Keratinocyte (primary cell): ENCODE results near the gene DNAH12. TPM values are rescaled to one million over a fixed set of nuclear protein-coding genes. Genes with fewer than 3 reads are reported as not detected.

Experiments used
- DNase-seq: peaks from one replicate; pipeline ENCODE4 v3.0.0-alpha.2; 2011; ENCODE audit warnings: low read depth, missing footprints, low spot score
- FAIRE-seq: peaks from 2 replicates; lab custom pipeline; 2011; peaks lifted over from hg19 to GRCh38; lab: Jason Lieb, UNC
- H2AFZ ChIP-seq: 2 replicates; pipeline ENCODE4 v1.6.0; 2012; ENCODE audit warnings: low read length, control low read depth, inconsistent platforms; ENCODE audit not compliant: control insufficient read depth
- H3K27ac ChIP-seq: 2 replicates; pipeline ENCODE4 v1.5.1; 2011; ENCODE audit warnings: low read length; ENCODE audit not compliant: control insufficient read depth, insufficient read depth
- H3K27me3 ChIP-seq: 3 replicates; pipeline ENCODE4 v1.6.0; 2011; ENCODE audit warnings: low read length; ENCODE audit not compliant: control insufficient read depth, insufficient read depth; ENCODE audit errors: extremely low read depth
- H3K36me3 ChIP-seq, 2 experiments: 2 replicates in 1 of 2; 3 replicates in 1 of 2; pipeline ENCODE4 v1.5.1; 2011; ENCODE audit warnings: low read length in 2 of 2, mild to moderate bottlenecking in 1 of 2; ENCODE audit not compliant: control insufficient read depth in 2 of 2, insufficient read depth in 2 of 2; ENCODE audit errors: extremely low read depth in 1 of 2
- H3K4me1 ChIP-seq: 3 replicates; pipeline ENCODE4 v1.5.1; 2011; ENCODE audit warnings: low read length; ENCODE audit not compliant: control insufficient read depth, insufficient read depth; ENCODE audit errors: extremely low read depth
- H3K4me2 ChIP-seq: 3 replicates; pipeline ENCODE4 v1.6.0; 2011; ENCODE audit warnings: low read depth, low read length; ENCODE audit not compliant: control insufficient read depth, insufficient read depth; ENCODE audit errors: extremely low read depth
- H3K4me3 ChIP-seq, 3 experiments: fragments of 200-600 bp in 1 of 3; sonication (generic) in 1 of 3; 2 replicates in 2 of 3; 3 replicates in 1 of 3; pipeline ENCODE4 v1.5.1; 2011 to 2016; ENCODE audit warnings: low read length in 3 of 3, mild to moderate bottlenecking in 3 of 3, control low read depth in 2 of 3, inconsistent platforms in 1 of 3, low read depth in 1 of 3, mixed read lengths in 1 of 3, mixed run types in 1 of 3, moderate library complexity in 1 of 3; ENCODE audit not compliant: control insufficient read depth in 2 of 3, insufficient read depth in 2 of 3; ENCODE audit errors: extremely low read depth in 1 of 3
- H3K79me2 ChIP-seq: 2 replicates; pipeline ENCODE4 v1.6.0; 2012; ENCODE audit warnings: low read length; ENCODE audit not compliant: control insufficient read depth, insufficient read depth
- H3K9ac ChIP-seq: 3 replicates; pipeline ENCODE4 v1.6.0; 2011; ENCODE audit warnings: low read length; ENCODE audit not compliant: control insufficient read depth, insufficient read depth; ENCODE audit errors: extremely low read depth
- H3K9me1 ChIP-seq: 3 replicates; pipeline ENCODE4 v1.6.0; 2011; ENCODE audit warnings: low read length; ENCODE audit not compliant: control insufficient read depth, insufficient read depth; ENCODE audit errors: extremely low read depth
- H3K9me3 ChIP-seq: 2 replicates; pipeline ENCODE4 v1.5.1; 2012; ENCODE audit warnings: low read depth, low read length; ENCODE audit not compliant: control insufficient read depth
- H4K20me1 ChIP-seq: 3 replicates; pipeline ENCODE4 v1.6.0; 2011; ENCODE audit warnings: low read length; ENCODE audit not compliant: control insufficient read depth, insufficient read depth; ENCODE audit errors: extremely low read depth
- EZH2 ChIP-seq: IDR thresholded peaks from one replicate; pipeline ENCODE4 v1.6.1; 2012; ENCODE audit warnings: inconsistent platforms, mild to moderate bottlenecking, low read length, moderate library complexity
- dilution Hi-C: fragments of 300-500 bp; cut with MboI; formaldehyde crosslinking; loops from one replicate; pipeline ENCODE4 v1.7.0; 2020; ENCODE audit warnings: low sequenced_read_pairs; ENCODE audit not compliant: extremely low pct_ligation_motif_present
- polyA plus RNA-seq, 5 experiments: library from polyadenylated mRNA; depleted of rRNA in 3 of 5; stranded (reverse) in 3 of 5; stranded (forward) in 1 of 5; unstranded in 1 of 5; fragments of >200 nt; gene quantifications; 1 replicate in 1 of 5; 2 replicates in 3 of 5; 3 replicates in 1 of 5; pipeline versions ENCODE4 v1.2.1 to v1.2.3, GENCODE V29; 2011 to 2012; ENCODE audit warnings: missing spikeins in 2 of 5, low read depth in 1 of 5, low replicate concordance in 1 of 5
- TF ChIP-seq, protein P1 (sequence below), 3 experiments: IDR thresholded peaks in 1 of 3; conservative IDR thresholded peaks in 1 of 3; optimal IDR thresholded peaks in 1 of 3; 2 replicates in 2 of 3; 3 replicates in 1 of 3; pipeline versions ENCODE3 to v1.5.1; 2011; ENCODE audit warnings: low read length in 3 of 3, mild to moderate bottlenecking in 3 of 3, moderate library complexity in 2 of 3, control low read depth in 1 of 3, inconsistent platforms in 1 of 3; ENCODE audit not compliant: insufficient read depth in 2 of 3; ENCODE audit errors: extremely low read depth in 1 of 3

The DNAH12 gene
- polyA plus RNA-seq, 1 donor (not counting 4 experiments of a cell fraction or from before 2014, with no cell fraction given), result not detected

DNA sequence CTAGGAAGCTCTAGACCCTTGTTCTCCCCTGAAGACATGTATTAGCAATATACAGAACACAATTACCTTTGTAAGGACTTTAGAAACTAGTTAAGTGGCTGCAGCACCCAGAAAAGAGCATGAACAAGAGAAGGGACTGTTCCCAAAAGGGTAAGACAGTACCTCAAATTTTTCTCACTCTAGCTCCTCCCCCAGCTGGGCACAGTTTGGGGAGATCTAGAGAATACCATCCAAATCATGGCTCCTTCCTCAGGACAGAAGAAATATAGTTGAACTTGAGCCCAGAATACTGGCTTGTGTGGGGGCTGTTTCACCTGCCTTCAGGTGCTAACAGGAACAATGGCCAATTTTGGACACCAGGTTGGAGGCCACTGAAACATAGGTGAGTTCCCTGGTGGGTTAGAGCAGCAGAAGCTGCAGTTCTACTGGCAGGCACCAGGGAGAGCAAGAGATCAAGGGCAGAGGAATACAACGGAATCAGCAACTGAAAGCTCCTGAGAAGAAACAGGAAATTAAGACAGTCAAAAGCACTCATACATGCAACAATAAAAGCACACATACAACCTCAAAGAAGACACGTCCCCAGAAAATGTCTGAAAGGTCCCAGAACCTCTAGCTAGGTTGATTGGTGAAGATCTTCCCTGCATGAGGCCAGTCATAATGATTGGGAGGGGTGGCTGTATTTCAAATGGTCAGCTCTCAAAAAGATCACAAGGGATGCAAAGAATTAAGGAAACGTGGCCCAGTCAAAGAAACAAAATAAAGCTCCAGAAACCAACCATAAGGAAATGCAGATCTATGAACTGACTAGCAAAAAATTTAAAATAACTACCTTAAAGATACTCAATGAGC is 146.7 kb downstream of the DNAH12 start:
- DNase-seq (peak; percentile 1), FAIRE-seq (no peak)
- no peaks in the 10 kb centered on the region for H4K20me1 ChIP-seq
- peak overlapping the region; percentile 44 for H3K4me2 ChIP-seq
- no peaks in the 10 kb centered on the region for H3K27me3 ChIP-seq
- no peak overlapping the region for H3K4me3 ChIP-seq
- H3K4me1 ChIP-seq, result no peaks in the 10 kb centered on the region
- H3K36me3 ChIP-seq, result no peaks in the 10 kb centered on the region
- H3K9ac ChIP-seq, result no peak overlapping the region
- TF ChIP-seq EZH2, result no peak
- TF ChIP-seq, protein P1, sequence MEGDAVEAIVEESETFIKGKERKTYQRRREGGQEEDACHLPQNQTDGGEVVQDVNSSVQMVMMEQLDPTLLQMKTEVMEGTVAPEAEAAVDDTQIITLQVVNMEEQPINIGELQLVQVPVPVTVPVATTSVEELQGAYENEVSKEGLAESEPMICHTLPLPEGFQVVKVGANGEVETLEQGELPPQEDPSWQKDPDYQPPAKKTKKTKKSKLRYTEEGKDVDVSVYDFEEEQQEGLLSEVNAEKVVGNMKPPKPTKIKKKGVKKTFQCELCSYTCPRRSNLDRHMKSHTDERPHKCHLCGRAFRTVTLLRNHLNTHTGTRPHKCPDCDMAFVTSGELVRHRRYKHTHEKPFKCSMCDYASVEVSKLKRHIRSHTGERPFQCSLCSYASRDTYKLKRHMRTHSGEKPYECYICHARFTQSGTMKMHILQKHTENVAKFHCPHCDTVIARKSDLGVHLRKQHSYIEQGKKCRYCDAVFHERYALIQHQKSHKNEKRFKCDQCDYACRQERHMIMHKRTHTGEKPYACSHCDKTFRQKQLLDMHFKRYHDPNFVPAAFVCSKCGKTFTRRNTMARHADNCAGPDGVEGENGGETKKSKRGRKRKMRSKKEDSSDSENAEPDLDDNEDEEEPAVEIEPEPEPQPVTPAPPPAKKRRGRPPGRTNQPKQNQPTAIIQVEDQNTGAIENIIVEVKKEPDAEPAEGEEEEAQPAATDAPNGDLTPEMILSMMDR (optimal IDR thresholded peaks at IDR 0.05 in 1 of 3, IDR thresholded peaks at IDR 0.05 in 1 of 3, conservative IDR thresholded peaks at IDR 0.05 in 1 of 3; ENCODE audit: extremely low read depth in 1 of 3, insufficient read depth in 2 of 3, low read length in 3 of 3), result peak; percentile 85 to 96 (median 94)
- dilution Hi-C loops, result no loop called here
- H3K27ac ChIP-seq, result no peak overlapping the region
- peak overlapping the region; percentile 52 for H2AFZ ChIP-seq
- H3K9me1 ChIP-seq, result no peaks in the 10 kb centered on the region
- H3K79me2 ChIP-seq, result no peaks in the 10 kb centered on the region
- H3K9me3 ChIP-seq, result no peaks in the 10 kb centered on the region

DNA sequence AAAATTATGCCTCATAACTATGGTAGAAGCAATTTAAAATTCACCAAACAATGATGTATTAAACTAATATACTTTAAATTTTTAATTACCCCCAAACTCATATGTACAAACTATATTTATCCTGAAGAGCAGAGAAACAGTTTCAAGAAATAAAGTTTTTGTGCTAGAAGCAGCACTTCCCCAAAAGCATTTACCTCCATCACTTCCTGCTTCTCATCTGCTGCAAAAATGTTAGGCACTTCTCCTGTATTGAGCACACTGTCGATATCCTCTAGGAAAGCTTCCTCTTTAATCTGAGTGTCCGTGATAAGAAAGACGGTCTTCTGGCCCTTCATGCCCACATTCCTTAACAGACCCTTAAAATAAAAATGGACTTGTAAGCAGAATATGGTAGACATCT is 150.2 kb downstream of the DNAH12 start:
- Histone ChIP-seq H3K36me3 (no peaks in the 10 kb centered on the region), H3K9me1 (no peaks in the 10 kb centered on the region), H3K9ac (no peak overlapping the region), H4K20me1 (no peaks in the 10 kb centered on the region), H3K9me3 (no peaks in the 10 kb centered on the region), H3K79me2 (no peaks in the 10 kb centered on the region), H3K27me3 (peaks cover 3% of the 10 kb centered on the region), H3K4me3 (no peak overlapping the region), H3K4me2 (no peak overlapping the region), H3K27ac (no peak overlapping the region), H3K4me1 (no peaks in the 10 kb centered on the region), H2AFZ (no peak overlapping the region)
- dilution Hi-C loops, result no loop called here
- TF ChIP-seq EZH2, result no peak
- TF ChIP-seq, protein P1 (optimal IDR thresholded peaks at IDR 0.05 in 1 of 3, IDR thresholded peaks at IDR 0.05 in 1 of 3, conservative IDR thresholded peaks at IDR 0.05 in 1 of 3; ENCODE audit: extremely low read depth in 1 of 3, insufficient read depth in 2 of 3, low read length in 3 of 3), result no peak
- no peak for FAIRE-seq
- no peak for DNase-seq
